ENCODE results near the gene OR2H1. TPM values are rescaled to one million over a fixed set of nuclear protein-coding genes. Genes with fewer than 3 reads are reported as not detected.

The OR2H1 gene
- total RNA-seq, 1 donor from 2014 or later, result not detected

- DNase-seq (ENCODE audit: low read depth), result no peak
Observed at GRCh38 chr6:29483186-29483585, 26.2 kb downstream of the OR2H1 start.

- DNase-seq (ENCODE audit: low read depth), result no peak
Observed at GRCh38 chr6:29483735-29484134, 26.8 kb downstream of the OR2H1 start.

- DNase-seq (ENCODE audit: low read depth), result no peak
Observed at GRCh38 chr6:29486577-29486976, 29.6 kb downstream of the OR2H1 start.

- no peak for DNase-seq (ENCODE audit: low read depth)
Observed at GRCh38 chr6:29487131-29487530, 30.2 kb downstream of the OR2H1 start.

- DNase-seq (ENCODE audit: low read depth), result no peak
Observed at GRCh38 chr6:29487660-29488059, 30.7 kb downstream of the OR2H1 start, which contains the start of gene MAS1L. MAS1L (minus strand) TSS chr6:29487956; CDS start chr6:29487902, 54 bp downstream.

- no peak for DNase-seq (ENCODE audit: low read depth)
Observed at GRCh38 chr6:29488874-29489273, 31.9 kb downstream of the OR2H1 start.

GRCh38 chr6:29489286-29489685, 32.3 kb downstream of the OR2H1 start:
- no peak for DNase-seq (ENCODE audit: low read depth)

- no peak for DNase-seq (ENCODE audit: low read depth)
Observed at GRCh38 chr6:29490055-29490454, 33.1 kb downstream of the OR2H1 start.

- DNase-seq (ENCODE audit: low read depth), result no peak
Observed at GRCh38 chr6:29490552-29490951, 33.6 kb downstream of the OR2H1 start.

- no peak for DNase-seq (ENCODE audit: low read depth)
Observed at GRCh38 chr6:29491574-29491973, 34.6 kb downstream of the OR2H1 start.

GRCh38 chr6:29493261-29493660, 36.3 kb downstream of the OR2H1 start:
- no peak for DNase-seq (ENCODE audit: low read depth)

- no peak for DNase-seq (ENCODE audit: low read depth)
Observed at GRCh38 chr6:29494131-29494530, 37.2 kb downstream of the OR2H1 start.

GRCh38 chr6:29495571-29495970, 38.6 kb downstream of the OR2H1 start:
- no peak for DNase-seq (ENCODE audit: low read depth)

GRCh38 chr6:29496961-29497360, 40.0 kb downstream of the OR2H1 start:
- DNase-seq (ENCODE audit: low read depth), result no peak

- DNase-seq (ENCODE audit: low read depth), result no peak
Observed at GRCh38 chr6:29499704-29500103, 42.7 kb downstream of the OR2H1 start.

GRCh38 chr6:29500594-29500993, 43.6 kb downstream of the OR2H1 start:
- no peak for DNase-seq (ENCODE audit: low read depth)

- DNase-seq (ENCODE audit: low read depth), result no peak
Observed at GRCh38 chr6:29501106-29501505, 44.2 kb downstream of the OR2H1 start.

- DNase-seq (ENCODE audit: low read depth), result no peak
Observed at GRCh38 chr6:29502181-29502580, 45.2 kb downstream of the OR2H1 start.

- no peak for DNase-seq (ENCODE audit: low read depth)
Observed at GRCh38 chr6:29502597-29502996, 45.6 kb downstream of the OR2H1 start.

- DNase-seq (ENCODE audit: low read depth), result no peak
Observed at GRCh38 chr6:29504961-29505360, 48.0 kb downstream of the OR2H1 start.

- no peak for DNase-seq (ENCODE audit: low read depth)
Observed at GRCh38 chr6:29505808-29506207, 48.9 kb downstream of the OR2H1 start.

- no peak for DNase-seq (ENCODE audit: low read depth)
Observed at GRCh38 chr6:29506446-29507067, 49.6 kb downstream of the OR2H1 start.

- DNase-seq (ENCODE audit: low read depth), result no peak
Observed at GRCh38 chr6:29507319-29507718, 50.4 kb downstream of the OR2H1 start.

- no peak for DNase-seq (ENCODE audit: low read depth)
Observed at GRCh38 chr6:29509239-29509638, 52.3 kb downstream of the OR2H1 start.

Measured in myocyte (in vitro differentiated cells).